GM19324 (cell line): ENCODE data around the gene FILIP1.

Experiments used
- ATAC-seq: cut with Tn5 transposase; IDR thresholded peaks from one replicate; pipeline ENCODE4 v1.9.1; 2021; ENCODE audit warnings: mild to moderate bottlenecking, moderate library complexity; ENCODE audit not compliant: unreplicated experiment, low FRiP score

FILIP1 gene

GRCh38 chr6:75279418-75279817 lies 214.2 kb downstream of the FILIP1 start:
- no peak for ATAC-seq

- ATAC-seq: no peak
These were observed 215.0 kb downstream of the FILIP1 start for GRCh38 chr6:75278474-75279077.

GRCh38 chr6:75275067-75275466 lies 218.5 kb downstream of the FILIP1 start:
- ATAC-seq: no peak

- ATAC-seq: no peak
These were observed 220.6 kb downstream of the FILIP1 start for GRCh38 chr6:75273009-75273408.

GRCh38 chr6:75272145-75272840 lies 221.3 kb downstream of the FILIP1 start:
- no peak for ATAC-seq

- no peak for ATAC-seq
These were observed 224.6 kb downstream of the FILIP1 start for GRCh38 chr6:75268988-75269354.

- no peak for ATAC-seq
These were observed 225.2 kb downstream of the FILIP1 start for GRCh38 chr6:75268121-75268987.

GRCh38 chr6:75267461-75267860 lies 226.1 kb downstream of the FILIP1 start:
- ATAC-seq: no peak

- ATAC-seq: no peak
These were observed 226.8 kb downstream of the FILIP1 start for GRCh38 chr6:75266716-75267291.

GRCh38 chr6:75263401-75263750 lies 230.2 kb downstream of the FILIP1 start:
- no peak for ATAC-seq

- no peak for ATAC-seq
These were observed 230.7 kb downstream of the FILIP1 start for GRCh38 chr6:75262716-75263400.

- no peak for ATAC-seq
These were observed 232.3 kb downstream of the FILIP1 start for GRCh38 chr6:75261299-75261698.

- ATAC-seq: no peak
These were observed 236.1 kb downstream of the FILIP1 start for GRCh38 chr6:75257343-75258087.

GRCh38 chr6:75250552-75250951 lies 243.0 kb downstream of the FILIP1 start:
- no peak for ATAC-seq

- ATAC-seq: no peak
These were observed 243.8 kb downstream of the FILIP1 start for GRCh38 chr6:75249837-75250236.

GRCh38 chr6:75246386-75246785 lies 247.2 kb downstream of the FILIP1 start:
- no peak for ATAC-seq

- no peak for ATAC-seq
These were observed 249.5 kb downstream of the FILIP1 start for GRCh38 chr6:75244063-75244584.

- peak; percentile 97 for ATAC-seq
These were observed 250.1 kb downstream of the FILIP1 start, which contains the start of gene COX7A2 for GRCh38 chr6:75243333-75244062. Gene COX7A2, minus strand, starts transcription at chr6:75243801. Its CDS starts 67 bp downstream, at chr6:75243734.
